Breast epithelium (tissue), 4 donors: ENCODE results near the gene LILRB1. TPM values are rescaled to one million over a fixed set of nuclear protein-coding genes. Genes with fewer than 3 reads are reported as not detected.
"Not testable (repeated sequence)": the region's sequence is repeated elsewhere in the genome, so short reads cannot be mapped to it uniquely, and the experiment has no call there.

ENCODE experiments used
- DNase-seq, 2 donors: peaks; one replicate each; pipeline ENCODE4 v3.0.0-alpha.2; 2019; ENCODE audit warnings: low spot score in 2 of 2
- H3K27ac ChIP-seq, 2 donors: fragments of 200-600 bp; sonication (generic) in 1 of 2; one replicate each; pipeline ENCODE4 v1.5.1; 2016 to 2019; ENCODE audit warnings: mild to moderate bottlenecking in 1 of 2
- H3K27me3 ChIP-seq, 2 donors: fragments of 200-600 bp; sonication (generic) in 1 of 2; one replicate each; pipeline versions ENCODE4 v1.5.1 to v1.6.0; 2017 to 2019; ENCODE audit warnings: control low read depth in 1 of 2, mild to moderate bottlenecking in 1 of 2
- H3K36me3 ChIP-seq: fragments of 200-600 bp; one replicate; pipeline ENCODE4 v1.5.1; 2019
- H3K4me1 ChIP-seq, 2 donors: fragments of 200-600 bp; sonication (generic); one replicate each; pipeline ENCODE4 v1.5.1; 2016 to 2019; ENCODE audit warnings: control low read depth in 1 of 2
- H3K4me3 ChIP-seq, 3 donors: fragments of 200-600 bp; sonication (generic); 1 replicate in 2 of 3; 2 replicates in 1 of 3; pipeline ENCODE4 v1.5.1; 2016 to 2019; ENCODE audit warnings: mild to moderate bottlenecking in 3 of 3, moderate library complexity in 2 of 3
- H3K9me3 ChIP-seq, 2 donors: fragments of 200-600 bp; sonication (generic) in 1 of 2; one replicate each; pipeline ENCODE4 v1.5.1; 2016 to 2019; ENCODE audit warnings: control low read depth in 1 of 2
- CTCF ChIP-seq, 3 donors: fragments of 450-650 bp; IDR thresholded peaks; one replicate each; pipeline ENCODE4 v1.5.1; 2016 to 2017; ENCODE audit warnings: antibody characterized with exemption in 3 of 3, mild to moderate bottlenecking in 3 of 3, moderate library complexity in 3 of 3
- POLR2A ChIP-seq: fragments of 450-650 bp; IDR thresholded peaks from one replicate; pipeline ENCODE4 v1.6.1; 2016; ENCODE audit warnings: antibody characterized with exemption, mild to moderate bottlenecking, moderate library complexity
- POLR2AphosphoS5 ChIP-seq, 3 donors: sonication (generic); formaldehyde crosslinking; IDR thresholded peaks; one replicate each; pipeline ENCODE4 v1.6.1; 2017; ENCODE audit warnings: antibody characterized with exemption in 3 of 3
- intact Hi-C: fragments of 100-400 bp; cut with DNase I; formaldehyde crosslinking; loops from one replicate; pipeline ENCODE4 v1.15.1; 2023; ENCODE audit warnings: low total_unique reads
- total RNA-seq, 3 donors: library from RNA; depleted of rRNA; stranded (reverse); fragments of >200 nt; gene quantifications; one replicate each; pipeline ENCODE4 v1.1.0, GENCODE V29; 2016

Gene LILRB1
- total RNA-seq, 3 donors from 2014 or later, result 1.6 to 2.6 (median 2.3) TPM

GRCh38 chr19:54616821-54617560 is 13.3 kb upstream of the LILRB1 start:
- intact Hi-C loops, result loop anchor here (5.0 kb wide), 1 partner anchor 340 kb away; no protein-coding TSS in a partner anchor
- no peak overlapping the region for H3K4me3 ChIP-seq
- TF ChIP-seq CTCF (IDR thresholded peaks at IDR 0.05), result no peak
- TF ChIP-seq POLR2A, result no peak
- TF ChIP-seq POLR2AphosphoS5 (IDR thresholded peaks at IDR 0.05), result no peak
- DNase-seq, result no peak
- no peaks in the 10 kb centered on the region for H3K4me1 ChIP-seq
- H3K27me3 ChIP-seq, result no peaks in the 10 kb centered on the region
- no peak overlapping the region for H3K27ac ChIP-seq
- peaks cover 7 to 10% of the 10 kb centered on the region in 2 donors for H3K9me3 ChIP-seq
- no peaks in the 10 kb centered on the region for H3K36me3 ChIP-seq

GRCh38 chr19:54620464-54620863 is 9.8 kb upstream of the LILRB1 start:
- Histone ChIP-seq H3K4me3 (no peak overlapping the region), H3K27ac (no peak overlapping the region), H3K9me3 (peaks cover 4 to 7% of the 10 kb centered on the region in 2 donors), H3K4me1 (no peaks in the 10 kb centered on the region), H3K36me3 (no peaks in the 10 kb centered on the region), H3K27me3 (no peaks in the 10 kb centered on the region)
- no peak for TF ChIP-seq POLR2A
- TF ChIP-seq POLR2AphosphoS5 (IDR thresholded peaks at IDR 0.05), result no peak
- no peak for TF ChIP-seq CTCF (IDR thresholded peaks at IDR 0.05)
- intact Hi-C loops, result no loop called here
- no peak for DNase-seq

- H3K27ac ChIP-seq, result no peak overlapping the region
- no peak for TF ChIP-seq CTCF (IDR thresholded peaks at IDR 0.05)
- no peak for TF ChIP-seq POLR2A
- intact Hi-C loops, result no loop called here
- no peak for DNase-seq
- no peaks in the 10 kb centered on the region for H3K27me3 ChIP-seq
- H3K9me3 ChIP-seq, result peaks cover 5 to 8% of the 10 kb centered on the region in 2 donors
- H3K4me3 ChIP-seq, result no peak overlapping the region
- H3K36me3 ChIP-seq, result no peaks in the 10 kb centered on the region
- no peaks in the 10 kb centered on the region for H3K4me1 ChIP-seq
Observed at GRCh38 chr19:54622431-54622830, 7.9 kb upstream of the LILRB1 start.

GRCh38 chr19:54624234-54624633 is 6.0 kb upstream of the LILRB1 start:
- H3K27ac ChIP-seq, H3K36me3 ChIP-seq, H3K27me3 ChIP-seq, H3K4me1 ChIP-seq, DNase-seq, H3K9me3 ChIP-seq, H3K4me3 ChIP-seq, intact Hi-C loops: not testable (repeated sequence)

- intact Hi-C loops, H3K27me3 ChIP-seq, H3K27ac ChIP-seq, H3K4me1 ChIP-seq, H3K4me3 ChIP-seq, H3K36me3 ChIP-seq, DNase-seq, H3K9me3 ChIP-seq: not testable (repeated sequence)
Observed at GRCh38 chr19:54624934-54625730, 5.2 kb upstream of the LILRB1 start.

- no peak for DNase-seq
- TF ChIP-seq CTCF (IDR thresholded peaks at IDR 0.05) (no peak), POLR2A (no peak), POLR2AphosphoS5 (IDR thresholded peaks at IDR 0.05) (no peak)
- Histone ChIP-seq H3K27ac (no peak overlapping the region), H3K27me3 (peaks cover 0 to under 1% of the 10 kb centered on the region in 2 donors), H3K4me3 (no peak overlapping the region), H3K4me1 (no peaks in the 10 kb centered on the region), H3K9me3 (peaks cover 5 to 8% of the 10 kb centered on the region in 2 donors), H3K36me3 (no peaks in the 10 kb centered on the region)
- intact Hi-C loops, result no loop called here
Observed at GRCh38 chr19:54626757-54627156, 3.5 kb upstream of the LILRB1 start.

GRCh38 chr19:54627912-54628311 is 2.4 kb upstream of the LILRB1 start:
- intact Hi-C loops, H3K9me3 ChIP-seq, H3K4me1 ChIP-seq, DNase-seq, H3K27ac ChIP-seq, H3K4me3 ChIP-seq, H3K36me3 ChIP-seq: not testable (repeated sequence)
- H3K27me3 ChIP-seq, result peaks cover 0 to 12% of the 10 kb centered on the region in 2 donors
